Stimulated activated CD8-positive, alpha-beta memory T cell treated with anti-CD3 and anti-CD28 coated beads, Interleukin-15, amount 100 ng/mL, for 1 hour (primary cell): Measurements from ENCODE around the gene MYO5A.
"Not testable (repeated sequence)": the region's sequence is repeated elsewhere in the genome, so short reads cannot be mapped to it uniquely, and the experiment has no call there.

Experiments used
- DNase-seq: peaks from one replicate; pipeline ENCODE4 v3.0.0-alpha.2; 2020; ENCODE audit warnings: low read depth

MYO5A gene

GRCh38 chr15:52463638-52464037 lies 65.0 kb downstream of the MYO5A start:
- DNase-seq = no peak

- DNase-seq = no peak
These were observed 65.8 kb downstream of the MYO5A start for GRCh38 chr15:52462806-52463360.

GRCh38 chr15:52459701-52460100 lies 69.0 kb downstream of the MYO5A start:
- DNase-seq = not testable (repeated sequence)

- not testable (repeated sequence) for DNase-seq
These were observed 69.4 kb downstream of the MYO5A start for GRCh38 chr15:52459265-52459664.

- no peak for DNase-seq
These were observed 80.4 kb downstream of the MYO5A start for GRCh38 chr15:52448011-52448890.

- no peak for DNase-seq
These were observed 82.7 kb downstream of the MYO5A start for GRCh38 chr15:52445954-52446353.

- DNase-seq = no peak
These were observed 83.1 kb downstream of the MYO5A start for GRCh38 chr15:52445553-52445952.

GRCh38 chr15:52443205-52443604 lies 85.5 kb downstream of the MYO5A start:
- DNase-seq = not testable (repeated sequence)

GRCh38 chr15:52441841-52442240 lies 86.8 kb downstream of the MYO5A start:
- DNase-seq = no peak

GRCh38 chr15:52440946-52441345 lies 87.7 kb downstream of the MYO5A start:
- DNase-seq = no peak

GRCh38 chr15:52440414-52440813 lies 88.3 kb downstream of the MYO5A start:
- no peak for DNase-seq

- DNase-seq = no peak
These were observed 89.2 kb downstream of the MYO5A start for GRCh38 chr15:52439470-52439869.

- not testable (repeated sequence) for DNase-seq
These were observed 89.6 kb downstream of the MYO5A start for GRCh38 chr15:52439042-52439441.

GRCh38 chr15:52438047-52438446 lies 90.6 kb downstream of the MYO5A start:
- no peak for DNase-seq

GRCh38 chr15:52437646-52438045 lies 91.0 kb downstream of the MYO5A start:
- DNase-seq = no peak

GRCh38 chr15:52436981-52437380 lies 91.7 kb downstream of the MYO5A start:
- DNase-seq = no peak

- no peak for DNase-seq
These were observed 93.8 kb downstream of the MYO5A start for GRCh38 chr15:52434885-52435284.

- DNase-seq = no peak
These were observed 100.4 kb downstream of the MYO5A start for GRCh38 chr15:52428297-52428696.

GRCh38 chr15:52427804-52428203 lies 100.9 kb downstream of the MYO5A start:
- no peak for DNase-seq

GRCh38 chr15:52424856-52425431 lies 103.7 kb downstream of the MYO5A start:
- DNase-seq = no peak

- DNase-seq = no peak
These were observed 104.8 kb downstream of the MYO5A start for GRCh38 chr15:52423852-52424251.

GRCh38 chr15:52422001-52422400 lies 106.7 kb downstream of the MYO5A start:
- no peak for DNase-seq

- no peak for DNase-seq
These were observed 107.7 kb downstream of the MYO5A start for GRCh38 chr15:52421029-52421428.
